H9 (cell line): ENCODE data around the gene MAP3K7. TPM values are rescaled to one million over a fixed set of nuclear protein-coding genes. Genes with fewer than 3 reads are reported as not detected.

Source experiments
- DNase-seq: peaks from one replicate; pipeline ENCODE4 v3.0.0-alpha.2; 2017
- H2AFZ ChIP-seq: one replicate; pipeline ENCODE4 v1.6.1; 2013; ENCODE audit warnings: mild to moderate bottlenecking, low read length, control low read depth, moderate library complexity
- H2AK5ac ChIP-seq: 2 replicates; pipeline ENCODE4 v1.6.1; 2013; ENCODE audit warnings: low read length, control low read depth, mixed read lengths; ENCODE audit not compliant: insufficient read length
- H2BK120ac ChIP-seq: one replicate; pipeline ENCODE4 v1.6.1; 2013; ENCODE audit warnings: low read depth, mild to moderate bottlenecking, low read length, control low read depth, inconsistent platforms; ENCODE audit not compliant: poor library complexity, severe bottlenecking
- H2BK12ac ChIP-seq: 2 replicates; pipeline ENCODE4 v1.6.1; 2013; ENCODE audit warnings: low read length, control low read depth, mixed read lengths, low read depth; ENCODE audit not compliant: insufficient read length
- H2BK15ac ChIP-seq: 2 replicates; pipeline ENCODE4 v1.6.1; 2013; ENCODE audit warnings: low read depth, low read length, control low read depth
- H2BK20ac ChIP-seq: one replicate; pipeline ENCODE4 v1.6.1; 2013; ENCODE audit warnings: low read depth, mild to moderate bottlenecking, low read length, control low read depth, inconsistent platforms; ENCODE audit not compliant: poor library complexity, severe bottlenecking
- H2BK5ac ChIP-seq: 2 replicates; pipeline ENCODE4 v1.6.1; 2013; ENCODE audit warnings: low read length, control low read depth, mixed read lengths; ENCODE audit not compliant: insufficient read length
- H3K14ac ChIP-seq: 2 replicates; pipeline ENCODE4 v1.6.1; 2013; ENCODE audit warnings: low read length, control low read depth; ENCODE audit not compliant: insufficient read depth
- H3K18ac ChIP-seq: 2 replicates; pipeline ENCODE4 v1.6.1; 2013; ENCODE audit warnings: low read depth, mild to moderate bottlenecking, mixed read lengths, low read length, control low read depth; ENCODE audit not compliant: insufficient read length
- H3K23ac ChIP-seq: 2 replicates; pipeline ENCODE4 v1.6.1; 2013; ENCODE audit warnings: low read length, control low read depth, mixed read lengths, low read depth; ENCODE audit not compliant: insufficient read length
- H3K23me2 ChIP-seq: 2 replicates; pipeline ENCODE4 v1.6.1; 2013; ENCODE audit warnings: low read depth, mild to moderate bottlenecking, mixed read lengths, low read length, control low read depth; ENCODE audit not compliant: insufficient read length, poor library complexity, severe bottlenecking
- H3K27ac ChIP-seq: 2 replicates; pipeline ENCODE4 v1.5.1; 2013; ENCODE audit warnings: low read length, control low read depth, mixed read lengths, low read depth; ENCODE audit not compliant: insufficient read length
- H3K27me3 ChIP-seq: 2 replicates; pipeline ENCODE4 v1.6.1; 2013; ENCODE audit warnings: low read length, control low read depth, inconsistent platforms; ENCODE audit not compliant: insufficient read depth
- H3K4ac ChIP-seq: 2 replicates; pipeline ENCODE4 v1.6.1; 2013; ENCODE audit warnings: low read depth, mild to moderate bottlenecking, control low read depth, inconsistent platforms, low read length, moderate library complexity
- H3K4me1 ChIP-seq: 2 replicates; pipeline ENCODE4 v1.6.1; 2013; ENCODE audit warnings: low read length, control low read depth, inconsistent platforms; ENCODE audit not compliant: insufficient read depth
- H3K4me2 ChIP-seq: 2 replicates; pipeline ENCODE4 v1.6.1; 2013; ENCODE audit warnings: low read length, control low read depth, mixed read lengths; ENCODE audit not compliant: insufficient read length, insufficient read depth
- H3K56ac ChIP-seq: 2 replicates; pipeline ENCODE4 v1.6.1; 2013; ENCODE audit warnings: low read depth, mild to moderate bottlenecking, mixed read lengths, low read length, control low read depth; ENCODE audit not compliant: insufficient read length
- H3K79me1 ChIP-seq: 2 replicates; pipeline ENCODE4 v1.6.1; 2013; ENCODE audit warnings: low read depth, mild to moderate bottlenecking, moderate library complexity, low read length, control low read depth, inconsistent platforms; ENCODE audit not compliant: insufficient read depth, poor library complexity, severe bottlenecking
- H3K79me2 ChIP-seq: 2 replicates; pipeline ENCODE4 v1.6.1; 2013; ENCODE audit warnings: low read length, control low read depth, inconsistent platforms; ENCODE audit not compliant: insufficient read depth
- H3K9ac ChIP-seq: 2 replicates; pipeline ENCODE4 v1.6.1; 2013; ENCODE audit warnings: low read length, control low read depth, mixed read lengths; ENCODE audit not compliant: insufficient read length; ENCODE audit errors: extremely low read depth
- H3K9me3 ChIP-seq: one replicate; pipeline ENCODE4 v1.6.1; 2013; ENCODE audit warnings: low read depth, low read length, inconsistent platforms; ENCODE audit not compliant: control insufficient read depth
- H3T11ph ChIP-seq: one replicate; pipeline ENCODE4 v1.6.1; 2013; ENCODE audit warnings: mild to moderate bottlenecking, low read length, control low read depth, inconsistent platforms
- H4K20me1 ChIP-seq: one replicate; pipeline ENCODE4 v1.6.1; 2013; ENCODE audit not compliant: control insufficient read depth, insufficient read length, insufficient read depth
- H4K5ac ChIP-seq: 2 replicates; pipeline ENCODE4 v1.6.1; 2013; ENCODE audit warnings: low read depth, mild to moderate bottlenecking, mixed read lengths, low read length, control low read depth; ENCODE audit not compliant: insufficient read length
- H4K8ac ChIP-seq: replicated peaks from 2 replicates; pipeline ENCODE4 v1.6.1; 2013; ENCODE audit warnings: low read length, control low read depth, mixed read lengths, low read depth; ENCODE audit not compliant: insufficient read length
- H4K91ac ChIP-seq: 2 replicates; pipeline ENCODE4 v1.6.1; 2013; ENCODE audit warnings: low read depth, mild to moderate bottlenecking, moderate library complexity, mixed read lengths, low read length, control low read depth; ENCODE audit not compliant: insufficient read length
- H3K27ac Mint-ChIP-seq, 3 experiments: 2 replicates in 2 of 3; 3 replicates in 1 of 3; pipeline ENCODE4 v1.8.0; 2020 to 2021; ENCODE audit warnings: mixed read lengths in 3 of 3, mild to moderate bottlenecking in 1 of 3, moderate library complexity in 1 of 3
- H3K27me3 Mint-ChIP-seq: 2 replicates; pipeline ENCODE4 v1.8.0; 2021; ENCODE audit warnings: low read depth, mild to moderate bottlenecking, moderate library complexity, mixed read lengths
- H3K36me3 Mint-ChIP-seq, 3 experiments: 2 replicates in 2 of 3; 3 replicates in 1 of 3; pipeline ENCODE4 v1.8.0; 2020 to 2021; ENCODE audit warnings: low read depth in 3 of 3, mixed read lengths in 3 of 3; ENCODE audit not compliant: insufficient read depth in 1 of 3
- H3K4me1 Mint-ChIP-seq, 2 experiments: 2 replicates each; pipeline ENCODE4 v1.8.0; 2020; ENCODE audit warnings: mixed read lengths in 2 of 2
- H3K4me3 Mint-ChIP-seq, 2 experiments: 2 replicates in 1 of 2; 3 replicates in 1 of 2; pipeline ENCODE4 v1.8.0; 2020 to 2021; ENCODE audit warnings: mild to moderate bottlenecking in 2 of 2, mixed read lengths in 2 of 2, moderate library complexity in 1 of 2
- H3K9me3 Mint-ChIP-seq, 2 experiments: 2 replicates in 1 of 2; 3 replicates in 1 of 2; pipeline ENCODE4 v1.8.0; 2020; ENCODE audit warnings: mild to moderate bottlenecking in 2 of 2, mixed read lengths in 2 of 2, moderate library complexity in 1 of 2
- WGBS: extraction: QIAGEN DNeasy Blood & Tissue Kit; methylation state at CpG from one replicate; pipeline ENCODE4 v1.1.7; 2013; ENCODE audit warnings: missing lambda C conversion rate, low lambda C conversion rate, mixed read lengths; ENCODE audit not compliant: insufficient read length; ENCODE audit errors: extremely low coverage; 5-methylcytosine and 5-hydroxymethylcytosine counted together
- total RNA-seq: library from RNA; stranded (reverse); gene quantifications from 2 replicates; pipeline ENCODE4 v1.2.1, GENCODE V29; 2021
- TF ChIP-seq, protein P1 (sequence below): fragments of 200-600 bp; sonication (generic); conservative IDR thresholded peaks from 3 replicates; pipeline ENCODE4 v1.8.0; 2021; ENCODE audit warnings: antibody characterized with exemption, mild to moderate bottlenecking

Gene MAP3K7
- total RNA-seq, 1 experiment from 2014 or later, result 31.3 TPM

DNA sequence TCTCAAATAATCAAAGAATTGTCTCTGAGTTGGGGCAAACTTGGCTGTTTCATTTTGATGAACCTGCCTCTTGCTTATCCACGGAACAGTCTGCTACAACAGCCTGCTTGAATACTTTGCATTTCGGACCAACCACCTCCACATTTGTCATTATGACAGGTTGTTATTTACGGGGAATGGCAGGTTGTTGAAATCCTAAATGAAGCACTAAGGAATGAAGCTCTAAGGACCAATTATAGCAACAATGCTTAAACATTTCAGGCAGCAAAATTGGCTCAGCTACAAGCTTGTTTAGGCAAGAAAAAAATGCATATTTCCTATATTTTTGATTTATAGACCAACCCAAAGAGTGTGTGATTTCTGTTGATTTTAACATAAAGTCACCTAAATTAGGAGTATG lies 84.5 kb downstream of the MAP3K7 start:
- Histone ChIP-seq H3K56ac (no peak overlapping the region), H3K27me3 (no peaks in the 10 kb centered on the region), H2BK20ac (no peak overlapping the region), H2BK120ac (no peak overlapping the region), H2BK12ac (no peak overlapping the region), H3K27ac (no peak overlapping the region), H4K5ac (no peak overlapping the region), H3K79me1 (no peaks in the 10 kb centered on the region), H3T11ph (no peak overlapping the region), H3K4me1 (peaks cover 4% of the 10 kb centered on the region; the same call in 1 of the 2 replicates), H2AK5ac (no peak overlapping the region), H2BK5ac (no peak overlapping the region), H3K9me3 (no peaks in the 10 kb centered on the region), H3K4ac (no peak overlapping the region), H2AFZ (no peak overlapping the region), H3K23me2 (no peaks in the 10 kb centered on the region), H3K79me2 (no peaks in the 10 kb centered on the region), H3K18ac (no peak overlapping the region), H3K9ac (no peak overlapping the region), H3K23ac (no peak overlapping the region), H3K14ac (no peak overlapping the region), H4K8ac (no peak overlapping the region), H3K4me2 (no peak overlapping the region), H2BK15ac (no peak overlapping the region), H4K20me1 (no peaks in the 10 kb centered on the region), H4K91ac (no peak overlapping the region)
- Mint-ChIP-seq H3K4me3 (no peak overlapping the region), H3K9me3 (peaks cover 0 to 2% of the 10 kb centered on the region in 2 experiments; a peak in 1 of 5 replicates), H3K36me3 (peaks cover 0 to 4% (median 0%) of the 10 kb centered on the region in 3 experiments; a peak in 2 of 7 replicates), H3K4me1 (peaks cover 31 to 32% of the 10 kb centered on the region in 2 experiments), H3K27ac (peak overlapping the region in 1 of 3 experiments; percentile 57; a peak in 1 of 7 replicates), H3K27me3 (no peaks in the 10 kb centered on the region)
- TF ChIP-seq, protein P1, sequence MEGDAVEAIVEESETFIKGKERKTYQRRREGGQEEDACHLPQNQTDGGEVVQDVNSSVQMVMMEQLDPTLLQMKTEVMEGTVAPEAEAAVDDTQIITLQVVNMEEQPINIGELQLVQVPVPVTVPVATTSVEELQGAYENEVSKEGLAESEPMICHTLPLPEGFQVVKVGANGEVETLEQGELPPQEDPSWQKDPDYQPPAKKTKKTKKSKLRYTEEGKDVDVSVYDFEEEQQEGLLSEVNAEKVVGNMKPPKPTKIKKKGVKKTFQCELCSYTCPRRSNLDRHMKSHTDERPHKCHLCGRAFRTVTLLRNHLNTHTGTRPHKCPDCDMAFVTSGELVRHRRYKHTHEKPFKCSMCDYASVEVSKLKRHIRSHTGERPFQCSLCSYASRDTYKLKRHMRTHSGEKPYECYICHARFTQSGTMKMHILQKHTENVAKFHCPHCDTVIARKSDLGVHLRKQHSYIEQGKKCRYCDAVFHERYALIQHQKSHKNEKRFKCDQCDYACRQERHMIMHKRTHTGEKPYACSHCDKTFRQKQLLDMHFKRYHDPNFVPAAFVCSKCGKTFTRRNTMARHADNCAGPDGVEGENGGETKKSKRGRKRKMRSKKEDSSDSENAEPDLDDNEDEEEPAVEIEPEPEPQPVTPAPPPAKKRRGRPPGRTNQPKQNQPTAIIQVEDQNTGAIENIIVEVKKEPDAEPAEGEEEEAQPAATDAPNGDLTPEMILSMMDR, result no peak
- no CpG with 5 or more reads among the region's 3 CpGs for WGBS
- DNase-seq, result no peak
